ENCODE measurements around the gene CTNNA3.
A peak's percentile ranks its signal among the peaks of the same experiment; 100 is the strongest.

CTNNA3 gene

GRCh38 chr10:66926841-66927240, 769.2 kb downstream of the CTNNA3 start:
- no peak for DNase-seq (ENCODE audit: low read depth)
- H3K4me3 ChIP-seq (ENCODE audit: control insufficient read depth, low read depth, low read length) = no peak overlapping the region
- no peak for TF ChIP-seq CTCF (IDR thresholded peaks at IDR 0.05; ENCODE audit: control insufficient read depth, insufficient read depth, low read depth, low read length, missing control alignments)

- no peak within 1 kb of the TSS for H3K4me3 ChIP-seq (ENCODE audit: control insufficient read depth, low read depth, low read length)
- TF ChIP-seq CTCF (IDR thresholded peaks at IDR 0.05; ENCODE audit: control insufficient read depth, insufficient read depth, low read depth, low read length, missing control alignments) = peak; percentile 58
- peak; percentile 20 for DNase-seq (ENCODE audit: low read depth)
These were observed 769.9 kb downstream of the CTNNA3 start, which contains the start of gene LRRTM3 for GRCh38 chr10:66925896-66926715. LRRTM3 (plus strand) TSS chr10:66926036.

- no peak for DNase-seq (ENCODE audit: low read depth)
- no peak overlapping the region for H3K4me3 ChIP-seq (ENCODE audit: control insufficient read depth, low read depth, low read length)
These were observed 770.6 kb downstream of the CTNNA3 start for GRCh38 chr10:66925373-66925772.

GRCh38 chr10:66924674-66925345, 771.2 kb downstream of the CTNNA3 start:
- no peak overlapping the region for H3K4me3 ChIP-seq (ENCODE audit: control insufficient read depth, low read depth, low read length)
- no peak for TF ChIP-seq CTCF (IDR thresholded peaks at IDR 0.05; ENCODE audit: control insufficient read depth, insufficient read depth, low read depth, low read length, missing control alignments)

More at GRCh38 chr10:66925373-66925772, 770.6 kb downstream of the CTNNA3 start:
- no peak for TF ChIP-seq CTCF (IDR thresholded peaks at IDR 0.05; ENCODE audit: control insufficient read depth, insufficient read depth, low read depth, low read length, missing control alignments)

GRCh38 chr10:66919248-66919647, 776.7 kb downstream of the CTNNA3 start:
- TF ChIP-seq CTCF (IDR thresholded peaks at IDR 0.05; ENCODE audit: control insufficient read depth, insufficient read depth, low read depth, low read length, missing control alignments) = no peak

More at GRCh38 chr10:66924674-66925345, 771.2 kb downstream of the CTNNA3 start:
- DNase-seq (ENCODE audit: low read depth) = no peak

GRCh38 chr10:66917104-66917503, 778.9 kb downstream of the CTNNA3 start:
- H3K4me3 ChIP-seq (ENCODE audit: control insufficient read depth, low read depth, low read length) = no peak overlapping the region
- DNase-seq (ENCODE audit: low read depth) = no peak
- TF ChIP-seq CTCF (IDR thresholded peaks at IDR 0.05; ENCODE audit: control insufficient read depth, insufficient read depth, low read depth, low read length, missing control alignments) = no peak

More at GRCh38 chr10:66919248-66919647, 776.7 kb downstream of the CTNNA3 start:
- no peak overlapping the region for H3K4me3 ChIP-seq (ENCODE audit: control insufficient read depth, low read depth, low read length)
- DNase-seq (ENCODE audit: low read depth) = no peak
